ENCODE data around the gene CCDC88B.

CCDC88B gene

GRCh38 chr11:64361659-64362058 lies 21.7 kb downstream of the CCDC88B start:
- no peak overlapping the region for H3K4me2 ChIP-seq (ENCODE audit: low read length)
- H2AFZ ChIP-seq, result no peak overlapping the region
- H3K4me1 ChIP-seq, result peaks cover 4% of the 10 kb centered on the region
- no peak for TF ChIP-seq CTCF (IDR thresholded peaks at IDR 0.05)
- H3K27me3 ChIP-seq (ENCODE audit: control insufficient read depth, insufficient read depth, low read length), result no peaks in the 10 kb centered on the region
- H3K79me2 ChIP-seq, result no peaks in the 10 kb centered on the region
- H3K4me3 ChIP-seq (ENCODE audit: low read depth, low read length), result no peak overlapping the region
- H3K27ac ChIP-seq, result no peak overlapping the region
- no peaks in the 10 kb centered on the region for H3K9me3 ChIP-seq (ENCODE audit: control insufficient read depth, low read length)
- no peak overlapping the region for H3K9ac ChIP-seq
- H3K36me3 ChIP-seq (ENCODE audit: control insufficient read depth, insufficient read depth, low read length), result no peaks in the 10 kb centered on the region

DNA sequence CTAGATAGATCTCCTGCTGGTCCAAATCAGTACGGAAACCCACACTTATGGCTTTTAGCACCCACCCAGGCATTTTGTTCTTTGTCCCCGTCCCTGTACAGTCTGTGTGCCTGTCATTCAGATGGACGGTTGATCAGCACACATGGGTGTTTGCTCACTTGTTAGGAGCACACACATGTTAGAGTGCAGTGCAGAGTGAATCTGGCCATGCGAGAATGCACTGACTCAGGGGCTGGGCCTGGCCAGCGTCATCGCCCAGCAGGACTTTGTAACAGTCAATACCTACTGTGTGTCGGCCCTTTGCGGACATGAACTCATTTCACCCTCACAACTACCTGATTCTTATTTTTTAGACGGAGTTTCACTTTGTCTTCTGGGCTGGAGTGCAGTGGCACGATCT lies 22.3 kb downstream of the CCDC88B start:
- H3K4me2 ChIP-seq (ENCODE audit: low read length), result no peak overlapping the region
- H3K27me3 ChIP-seq (ENCODE audit: control insufficient read depth, insufficient read depth, low read length), result no peaks in the 10 kb centered on the region
- H3K4me3 ChIP-seq (ENCODE audit: low read depth, low read length), result no peak overlapping the region
- peaks cover 4% of the 10 kb centered on the region for H3K4me1 ChIP-seq
- H3K9ac ChIP-seq, result no peak overlapping the region
- no peak for TF ChIP-seq CTCF (IDR thresholded peaks at IDR 0.05)
- H3K36me3 ChIP-seq (ENCODE audit: control insufficient read depth, insufficient read depth, low read length), result no peaks in the 10 kb centered on the region
- no peaks in the 10 kb centered on the region for H3K79me2 ChIP-seq
- no peak overlapping the region for H3K27ac ChIP-seq
- H2AFZ ChIP-seq, result no peak overlapping the region
- H3K9me3 ChIP-seq (ENCODE audit: control insufficient read depth, low read length), result no peaks in the 10 kb centered on the region

GRCh38 chr11:64364435-64364834 lies 24.4 kb downstream of the CCDC88B start:
- no peak overlapping the region for H2AFZ ChIP-seq
- TF ChIP-seq CTCF (IDR thresholded peaks at IDR 0.05), result no peak
- H3K36me3 ChIP-seq (ENCODE audit: control insufficient read depth, insufficient read depth, low read length), result no peaks in the 10 kb centered on the region
- H3K27ac ChIP-seq, result no peak overlapping the region
- no peak overlapping the region for H3K4me3 ChIP-seq (ENCODE audit: low read depth, low read length)
- no peaks in the 10 kb centered on the region for H3K9me3 ChIP-seq (ENCODE audit: control insufficient read depth, low read length)
- H3K4me2 ChIP-seq (ENCODE audit: low read length), result no peak overlapping the region
- no peaks in the 10 kb centered on the region for H3K27me3 ChIP-seq (ENCODE audit: control insufficient read depth, insufficient read depth, low read length)
- H3K79me2 ChIP-seq, result no peaks in the 10 kb centered on the region
- H3K4me1 ChIP-seq, result no peaks in the 10 kb centered on the region
- no peak overlapping the region for H3K9ac ChIP-seq

GRCh38 chr11:64364911-64365310 lies 24.9 kb downstream of the CCDC88B start:
- Histone ChIP-seq H3K4me2 (ENCODE audit: low read length) (no peak overlapping the region), H3K9ac (no peak overlapping the region), H3K4me1 (no peaks in the 10 kb centered on the region), H3K27me3 (ENCODE audit: control insufficient read depth, insufficient read depth, low read length) (no peaks in the 10 kb centered on the region), H3K36me3 (ENCODE audit: control insufficient read depth, insufficient read depth, low read length) (no peaks in the 10 kb centered on the region), H3K27ac (no peak overlapping the region), H3K9me3 (ENCODE audit: control insufficient read depth, low read length) (no peaks in the 10 kb centered on the region), H3K79me2 (no peaks in the 10 kb centered on the region), H3K4me3 (ENCODE audit: low read depth, low read length) (no peak overlapping the region), H2AFZ (no peak overlapping the region)
- no peak for TF ChIP-seq CTCF (IDR thresholded peaks at IDR 0.05)

- TF ChIP-seq CTCF (IDR thresholded peaks at IDR 0.05), result no peak
- H3K4me1 ChIP-seq, result no peaks in the 10 kb centered on the region
- H3K9me3 ChIP-seq (ENCODE audit: control insufficient read depth, low read length), result no peaks in the 10 kb centered on the region
- no peaks in the 10 kb centered on the region for H3K36me3 ChIP-seq (ENCODE audit: control insufficient read depth, insufficient read depth, low read length)
- H3K4me2 ChIP-seq (ENCODE audit: low read length), result no peak overlapping the region
- H3K9ac ChIP-seq, result no peak overlapping the region
- no peaks in the 10 kb centered on the region for H3K79me2 ChIP-seq
- H3K27me3 ChIP-seq (ENCODE audit: control insufficient read depth, insufficient read depth, low read length), result no peaks in the 10 kb centered on the region
- H3K27ac ChIP-seq, result no peak overlapping the region
- no peak overlapping the region for H3K4me3 ChIP-seq (ENCODE audit: low read depth, low read length)
- no peak overlapping the region for H2AFZ ChIP-seq
Observed at GRCh38 chr11:64366751-64367150, 26.7 kb downstream of the CCDC88B start.

Data from parathyroid adenoma (tissue), 2 donors.